ENCODE data around the gene MAD1L1.
"Not testable (repeated sequence)": the region's sequence is repeated elsewhere in the genome, so short reads cannot be mapped to it uniquely, and the experiment has no call there.

MAD1L1 gene

DNA sequence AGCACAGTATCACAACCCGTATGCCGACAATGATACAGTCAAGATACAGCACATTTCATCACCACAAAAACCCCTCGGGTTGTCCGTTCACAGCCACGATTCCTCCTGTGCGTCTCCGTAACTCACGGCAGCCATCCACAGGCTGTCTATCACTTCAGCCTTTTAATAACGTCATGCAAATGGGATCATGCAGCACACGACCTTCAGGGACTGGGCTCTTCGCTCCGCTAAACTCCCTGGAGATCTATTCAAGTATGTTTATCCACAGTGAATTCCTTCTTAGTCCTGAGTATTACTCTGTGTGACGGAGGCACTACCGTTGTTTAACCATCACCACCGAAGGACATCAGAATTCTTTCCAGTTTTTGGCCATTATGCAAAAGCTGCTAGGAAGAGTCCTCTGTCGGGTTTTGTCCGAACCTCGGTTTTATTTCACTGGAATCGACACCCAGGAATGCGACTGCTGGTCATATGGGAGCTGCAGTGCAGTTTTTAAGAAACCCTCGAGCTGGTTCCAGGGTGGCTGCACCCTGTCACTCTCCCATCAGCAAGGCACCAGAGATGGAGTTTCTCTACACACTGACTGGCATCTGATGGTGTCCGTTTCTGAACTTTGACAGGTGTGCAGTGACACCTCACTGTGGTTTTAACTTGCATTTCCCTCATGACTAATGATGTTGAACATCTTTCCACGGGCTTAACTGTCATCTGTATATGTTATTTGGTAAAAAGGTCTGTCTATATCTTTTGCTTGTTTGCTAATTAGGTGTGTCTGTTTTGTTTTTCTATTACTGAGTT is 193.6 kb downstream of the MAD1L1 start:
- DNase-seq, result no peak

DNA sequence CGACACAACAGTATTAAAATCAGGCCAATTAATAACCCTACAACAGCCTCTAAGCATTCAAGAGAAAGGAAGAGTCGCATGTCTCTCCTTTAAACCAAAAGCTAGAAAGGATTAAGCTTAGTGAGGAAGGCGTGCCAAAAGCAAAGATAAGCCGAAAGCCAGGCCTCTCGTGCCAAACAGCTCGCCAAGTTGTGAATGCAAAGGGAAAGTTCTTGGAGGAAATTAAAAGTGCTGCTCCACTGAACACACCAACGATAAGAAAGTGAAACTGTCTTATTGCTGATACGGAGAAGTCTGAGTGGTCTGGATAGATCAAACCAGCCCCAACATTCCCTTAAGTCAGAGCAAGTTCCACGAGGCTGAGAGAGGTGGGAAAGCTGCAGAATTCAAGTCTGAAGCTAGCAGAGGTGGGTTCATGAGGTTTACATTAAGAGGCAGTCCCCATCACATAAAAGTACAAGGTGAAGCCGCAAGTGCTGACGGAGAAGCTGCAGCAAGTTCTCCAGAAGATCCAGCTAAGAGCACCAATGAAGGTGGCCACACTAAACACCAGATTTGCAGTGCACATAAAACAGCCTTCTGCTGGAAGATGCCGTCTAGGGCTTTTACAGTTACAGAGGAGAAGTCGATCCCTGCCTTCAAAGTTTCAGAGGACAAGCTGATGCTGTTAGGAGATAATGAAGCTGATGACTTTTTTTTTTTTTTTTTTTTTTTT is 194.8 kb downstream of the MAD1L1 start:
- peak in 1 of 2 donors; percentile 49 for DNase-seq

DNA sequence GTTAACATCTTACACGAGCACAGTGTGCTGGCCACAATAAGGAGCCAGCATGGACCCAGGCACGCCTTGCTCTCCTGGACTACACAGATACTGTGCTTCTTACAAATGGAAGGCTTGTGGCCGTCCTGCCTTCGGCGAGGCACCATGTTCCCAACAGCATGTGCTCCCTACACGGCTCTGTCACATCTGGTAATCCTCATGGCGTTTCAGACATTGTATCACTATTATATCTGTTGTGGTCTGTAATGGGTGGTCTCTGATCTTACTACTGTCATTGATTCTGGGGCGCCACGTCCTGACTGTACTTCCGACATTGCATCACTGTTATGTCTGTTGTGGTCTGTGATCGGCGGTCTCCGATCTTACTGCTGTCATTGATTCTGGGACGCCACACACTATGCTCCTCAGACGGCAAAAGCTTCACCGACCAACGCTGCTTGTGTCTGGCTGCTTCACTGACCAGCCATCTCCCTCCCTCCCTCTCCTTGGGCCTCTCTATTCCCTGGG is 195.4 kb downstream of the MAD1L1 start:
- DNase-seq, result no peak

DNA sequence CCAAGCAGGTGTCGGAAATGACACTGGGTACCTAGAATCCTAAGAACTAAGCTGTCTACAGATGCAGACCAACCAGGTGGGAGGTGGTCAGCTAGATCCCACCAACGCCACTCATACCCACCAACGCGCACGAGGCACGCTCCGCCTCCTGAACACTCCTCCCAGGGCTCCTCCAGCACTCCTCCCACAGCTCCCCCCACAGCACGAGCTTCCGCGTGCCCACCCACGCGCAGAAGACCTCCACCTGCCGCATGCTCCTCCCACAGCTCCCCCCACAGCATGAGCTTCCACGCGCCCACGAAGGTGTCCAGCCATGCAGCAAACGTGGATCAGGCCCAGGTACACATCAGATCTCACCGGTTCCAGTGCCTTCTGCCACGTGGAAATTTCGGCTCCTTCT is 196.0 kb downstream of the MAD1L1 start:
- DNase-seq, result no peak

DNA sequence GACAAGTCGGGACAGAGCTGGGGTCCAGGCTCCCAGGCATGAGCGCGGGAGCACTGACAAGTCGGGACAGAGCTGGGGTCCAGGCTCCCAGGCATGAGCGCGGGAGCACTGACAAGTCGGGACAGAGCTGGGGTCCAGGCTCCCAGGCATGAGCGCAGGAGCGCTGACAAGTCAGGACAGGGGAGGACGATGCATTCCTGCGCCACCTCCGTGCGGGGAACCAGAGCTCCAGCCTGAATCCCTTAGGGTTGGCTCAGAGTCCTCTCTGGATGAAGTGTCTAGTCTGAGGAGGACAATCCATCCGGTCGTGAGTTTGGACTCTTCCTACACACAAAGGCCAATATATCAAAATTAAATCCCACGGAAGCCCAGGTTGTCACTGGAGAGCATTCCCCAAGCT is 196.5 kb downstream of the MAD1L1 start:
- not testable (repeated sequence) for DNase-seq

DNA sequence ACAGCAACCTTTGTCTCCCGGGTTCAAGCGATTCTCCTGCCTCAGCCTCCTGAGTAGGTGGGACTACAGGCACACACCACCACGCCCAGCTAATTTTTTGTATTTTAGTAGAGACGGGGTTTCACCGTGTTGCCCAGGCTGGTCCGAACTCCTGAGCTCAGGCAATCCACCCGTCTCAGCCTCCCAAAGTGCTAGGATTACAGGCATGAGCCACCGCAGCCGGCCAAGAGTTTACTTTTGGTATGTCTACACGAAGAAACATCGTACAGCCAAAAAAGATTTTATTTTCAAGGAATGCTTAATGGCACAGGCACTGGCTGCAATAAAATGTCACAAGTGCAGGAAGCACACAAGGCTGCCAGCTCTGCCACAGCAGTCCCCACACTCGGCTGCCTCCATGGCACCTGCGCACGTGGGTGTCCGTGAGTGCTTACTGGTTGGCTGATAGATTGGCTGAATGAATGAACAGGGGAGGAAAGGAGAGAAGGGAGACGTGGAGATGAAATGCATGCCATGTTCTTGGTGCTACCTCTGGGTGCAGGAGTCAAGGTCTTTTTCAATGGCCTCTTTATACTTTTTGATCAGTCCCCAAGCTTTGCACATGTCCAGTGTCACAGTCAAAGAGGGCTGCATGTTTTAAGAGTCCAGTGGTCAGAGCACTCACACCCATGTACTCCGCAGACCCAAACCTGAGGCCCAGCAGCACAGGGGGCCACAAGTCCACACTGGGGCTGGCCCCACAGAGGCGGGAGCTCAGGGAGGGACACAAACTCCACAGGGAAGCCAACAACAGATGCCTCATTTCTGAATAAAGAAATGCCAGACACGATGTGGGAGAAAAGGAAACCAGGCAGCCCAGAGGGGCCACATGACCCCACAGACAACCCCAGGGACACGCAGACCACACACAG is 198.2 kb downstream of the MAD1L1 start:
- no peak for DNase-seq

DNA sequence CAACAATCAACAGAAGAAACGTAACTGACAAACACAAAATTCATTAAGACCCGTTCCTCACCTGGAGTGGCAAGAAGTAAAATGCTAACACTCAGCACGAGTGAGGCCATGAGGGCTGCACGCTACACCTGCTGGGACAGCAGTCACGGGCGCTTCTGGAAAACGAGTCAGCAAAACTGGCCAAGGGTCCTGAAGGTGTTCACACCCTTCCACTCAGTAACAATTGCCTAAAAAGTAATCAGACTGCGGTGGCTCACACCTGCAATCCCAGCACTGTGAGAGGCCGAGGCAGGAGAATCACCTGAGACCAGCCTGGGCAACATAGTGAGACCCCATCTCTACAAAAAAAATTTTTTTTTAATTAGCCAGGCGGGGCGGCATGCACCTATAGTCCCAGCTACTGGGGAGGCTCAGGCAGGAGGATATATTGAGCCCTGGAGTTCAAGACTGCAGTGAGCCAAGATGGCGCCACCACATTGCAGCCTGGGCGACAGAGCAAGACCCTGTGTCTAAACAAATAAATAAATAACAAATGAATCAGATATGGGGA is 199.1 kb downstream of the MAD1L1 start:
- DNase-seq, result no peak

DNA sequence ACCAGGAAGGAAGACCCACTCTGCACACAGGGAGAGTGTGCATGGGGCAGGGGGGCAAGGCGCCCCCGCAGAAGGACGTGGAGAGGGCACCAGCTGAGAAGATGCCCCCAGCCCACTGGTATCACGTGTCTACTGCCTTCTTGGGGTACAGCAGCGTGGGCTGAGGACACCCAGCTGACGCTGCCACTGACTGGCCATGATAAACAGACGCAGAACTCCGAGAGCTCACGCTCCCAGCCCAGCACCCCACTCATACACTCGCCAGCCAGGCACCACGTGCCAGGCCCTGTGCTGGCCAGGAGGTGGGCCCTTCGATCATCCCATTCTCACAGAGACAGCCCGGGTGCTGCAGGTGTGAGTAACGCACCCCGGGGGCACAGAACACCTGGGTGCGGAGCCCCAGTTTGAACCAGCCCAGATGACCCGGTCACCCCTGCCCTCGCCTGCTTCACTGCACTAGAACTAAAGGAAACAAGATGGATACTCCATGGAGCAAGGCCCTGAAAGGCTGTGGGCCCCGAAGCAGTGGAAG is 199.8 kb downstream of the MAD1L1 start:
- DNase-seq, result no peak

DNA sequence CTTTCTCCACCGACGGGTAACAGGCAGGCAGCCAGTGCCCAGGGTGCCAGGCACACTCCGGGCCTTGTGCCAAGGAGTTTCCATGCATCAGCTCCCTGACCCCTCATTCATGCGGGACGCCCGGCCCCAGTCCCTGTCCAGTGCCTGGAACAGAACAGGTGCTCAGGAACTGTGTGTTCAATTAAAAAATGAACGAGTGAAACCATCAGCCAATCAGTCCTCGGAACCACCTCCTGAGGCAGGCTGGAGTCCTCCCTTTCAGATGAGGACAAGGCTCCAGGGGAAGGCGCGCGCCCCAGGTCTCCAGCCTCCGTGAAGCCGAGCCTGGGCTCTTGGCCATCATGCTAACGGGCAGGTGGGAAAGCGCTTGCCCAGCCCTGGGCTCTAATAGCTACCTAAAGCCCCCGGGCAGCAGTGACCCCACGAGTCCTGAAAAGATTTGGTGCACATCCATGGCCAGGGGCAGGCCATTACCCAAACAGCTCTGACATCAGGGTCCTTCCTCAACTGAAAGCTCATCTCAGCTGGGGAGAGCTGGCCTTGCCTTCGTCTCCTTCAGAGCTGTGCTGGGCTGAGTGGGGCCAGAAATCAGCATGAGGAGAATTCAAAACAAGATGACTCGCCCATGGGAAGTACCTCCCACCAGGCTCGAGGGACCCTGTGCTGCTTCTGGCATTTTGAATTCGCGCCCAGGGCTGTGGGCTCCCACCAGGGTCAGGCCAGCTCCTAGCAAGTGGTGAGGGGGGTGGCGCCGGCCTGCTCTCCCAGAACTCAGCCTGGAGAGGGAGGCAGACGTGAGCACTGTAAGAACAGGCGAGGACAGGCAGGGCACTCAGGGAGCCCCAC is 200.5 kb downstream of the MAD1L1 start:
- DNase-seq, result peak in 1 of 2 donors; percentile 44

DNA sequence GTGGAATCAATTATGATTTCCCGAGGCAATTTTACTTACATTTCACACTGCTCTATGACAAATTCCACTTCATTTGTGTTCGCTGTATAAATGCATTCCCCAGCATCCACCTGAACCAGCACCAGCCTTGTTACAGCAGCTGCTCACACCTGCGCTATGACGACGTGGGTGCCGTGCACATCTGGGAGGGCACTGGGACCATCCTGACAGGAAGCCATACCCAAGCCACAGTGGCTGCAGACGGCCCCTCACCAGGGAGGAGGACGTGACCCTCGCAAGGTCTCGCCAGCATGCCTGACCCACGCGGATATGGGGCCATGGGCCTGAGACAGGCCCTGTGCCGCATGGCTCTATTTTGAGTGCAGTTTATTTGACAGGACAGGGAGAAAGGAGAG is 201.3 kb downstream of the MAD1L1 start:
- no peak for DNase-seq

DNA sequence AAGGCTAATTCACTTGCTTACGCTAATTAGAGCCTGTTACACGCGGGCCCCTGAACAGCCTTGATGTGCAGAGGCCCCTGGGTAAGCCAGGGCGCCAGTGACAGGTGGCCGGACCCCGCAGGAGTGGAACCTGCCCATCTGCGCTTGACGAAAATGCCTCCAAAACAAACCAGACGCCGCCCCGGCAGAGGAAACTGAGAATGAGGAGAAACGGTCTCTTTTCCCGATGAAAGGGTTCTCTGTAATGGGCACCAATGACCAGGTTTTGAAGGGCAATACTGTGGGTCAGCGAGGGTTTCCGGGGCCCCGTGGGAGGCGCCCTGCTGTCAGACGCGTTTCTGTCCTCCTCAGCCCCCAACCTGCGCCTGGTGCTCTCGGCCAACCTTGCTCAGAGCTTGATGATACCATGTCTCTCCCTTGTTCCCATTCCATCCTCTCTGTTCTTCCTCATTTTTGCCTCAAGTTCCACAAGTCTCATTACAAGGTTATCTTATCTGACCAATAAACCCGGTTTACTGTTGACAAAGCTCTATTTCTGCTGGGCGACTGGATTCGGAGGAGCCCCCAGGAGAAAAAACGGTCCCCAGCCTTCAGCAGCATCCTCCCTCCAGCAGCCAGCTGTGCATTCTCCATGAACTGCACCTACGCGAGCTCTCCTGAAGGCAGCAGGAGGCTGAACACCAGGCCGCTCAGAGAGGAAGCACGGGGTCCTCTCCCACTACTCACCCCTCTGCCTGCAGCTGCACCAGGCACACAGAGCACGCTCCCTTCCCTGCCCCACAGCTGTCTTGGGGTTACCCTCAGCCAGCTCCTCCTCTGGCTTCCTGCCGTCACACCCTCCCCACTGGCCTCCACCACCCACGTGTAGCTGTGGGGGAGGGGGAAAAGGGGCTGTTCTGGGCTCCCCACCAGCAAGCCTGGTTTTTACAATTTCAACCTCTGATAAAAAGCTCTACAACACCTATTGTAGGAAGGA is 202.0 kb downstream of the MAD1L1 start:
- DNase-seq, result peak in 1 of 2 donors; percentile 22

DNA sequence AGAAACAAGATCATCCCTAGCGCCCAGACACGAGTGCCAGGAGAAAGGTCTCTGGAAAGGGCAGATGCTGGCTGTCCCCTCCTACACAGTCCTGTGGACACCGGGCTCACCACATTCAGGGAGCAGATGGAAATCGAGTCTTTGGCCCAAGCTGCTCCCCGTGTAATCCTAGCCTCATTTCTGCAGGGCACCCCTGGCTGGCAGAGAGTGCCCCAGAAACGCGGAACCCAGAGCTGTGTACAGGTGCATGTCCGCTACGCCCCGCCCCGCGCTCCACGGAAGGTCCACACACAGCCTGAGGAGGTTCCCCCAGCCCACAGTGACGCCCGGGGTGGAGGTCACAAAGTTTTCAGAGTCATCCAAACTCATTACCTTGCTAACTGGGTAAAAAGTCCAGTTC is 202.8 kb downstream of the MAD1L1 start:
- no peak for DNase-seq

DNA sequence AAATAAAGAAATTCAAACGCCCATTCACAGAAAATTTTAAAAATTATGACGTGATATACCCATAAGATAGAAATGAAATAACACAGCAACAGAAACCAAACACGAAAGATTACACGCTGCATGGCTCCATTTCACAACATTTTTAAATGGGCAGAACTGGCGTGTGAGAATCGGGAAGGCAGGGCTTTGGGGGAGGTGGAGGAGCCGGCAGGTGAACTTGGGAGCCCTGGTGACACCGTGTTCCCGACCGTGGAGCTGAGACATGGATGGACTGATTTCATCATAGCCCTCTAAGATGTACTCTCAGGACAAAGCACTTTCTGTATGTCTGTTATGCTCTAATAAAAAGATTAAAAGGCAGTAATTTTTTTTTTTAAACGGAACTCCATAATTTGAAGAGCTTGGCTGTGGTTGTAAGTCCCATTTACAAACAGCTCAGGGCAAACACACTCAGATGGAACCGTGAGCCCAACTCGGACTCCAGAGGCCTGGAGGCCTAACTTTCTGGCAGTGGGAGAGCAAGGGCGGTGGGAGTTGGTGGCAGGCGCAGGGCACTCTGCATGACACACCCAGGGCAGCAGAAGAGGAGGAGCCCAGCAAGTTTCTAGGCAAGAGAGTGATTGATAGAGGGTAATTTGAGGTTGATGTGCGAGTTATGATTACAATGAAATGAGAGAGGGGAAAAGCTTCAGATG is 203.4 kb downstream of the MAD1L1 start:
- no peak for DNase-seq

DNA sequence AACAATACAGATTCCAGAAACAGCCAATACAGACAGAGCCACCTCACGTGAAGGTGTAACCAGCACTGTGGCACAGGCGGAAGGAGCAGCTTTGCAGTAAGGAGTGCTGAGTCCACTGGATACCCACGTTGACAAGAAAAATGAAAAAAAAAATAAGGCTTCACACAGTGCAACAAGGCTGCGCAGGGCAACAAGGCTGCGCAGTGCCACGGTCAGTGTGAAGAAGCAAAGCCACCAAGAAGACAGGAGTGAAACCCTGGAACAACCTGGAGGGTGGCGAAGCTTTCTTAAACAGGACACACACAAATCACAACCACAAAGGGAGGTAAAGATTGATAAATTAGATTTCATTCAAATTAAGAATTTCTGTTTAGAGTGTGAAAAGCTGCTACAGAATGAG is 204.0 kb downstream of the MAD1L1 start:
- DNase-seq, result no peak

DNA sequence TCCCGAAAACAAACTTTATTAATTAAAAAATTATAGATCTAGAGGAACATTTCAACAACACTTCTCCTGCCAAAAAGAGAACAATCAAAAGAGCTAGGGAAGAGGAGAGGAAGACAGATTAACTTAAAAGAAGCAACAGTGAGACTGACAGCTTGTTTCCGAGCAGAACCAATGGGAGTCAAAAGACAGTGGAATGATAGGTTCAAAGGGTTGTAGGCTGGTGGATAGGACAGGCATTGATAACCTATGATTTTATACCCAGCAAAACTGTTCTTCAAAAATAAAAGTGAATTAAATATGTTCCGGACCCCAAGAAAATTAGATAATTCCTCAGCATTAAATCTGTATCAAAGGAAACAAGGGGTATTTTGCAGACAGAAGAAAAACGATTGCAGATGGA is 207.6 kb downstream of the MAD1L1 start:
- no peak for DNase-seq

DNA sequence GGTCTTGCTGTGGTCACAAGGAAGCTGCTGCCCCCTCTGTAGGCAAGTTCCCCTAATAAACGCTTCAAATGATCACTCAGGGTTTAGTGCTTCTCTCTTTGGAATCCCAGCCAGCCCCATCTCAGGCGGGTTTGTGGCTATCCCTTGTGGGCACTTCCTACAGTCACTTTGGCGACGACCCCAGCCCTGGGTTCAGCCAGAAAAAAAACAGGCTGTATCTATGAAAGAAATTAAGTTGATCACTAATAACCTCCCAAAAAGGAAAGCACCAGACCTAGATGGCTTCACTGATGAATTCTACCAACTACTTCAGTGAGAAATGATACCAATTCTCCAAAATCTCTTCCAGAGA is 208.2 kb downstream of the MAD1L1 start:
- DNase-seq, result no peak

DNA sequence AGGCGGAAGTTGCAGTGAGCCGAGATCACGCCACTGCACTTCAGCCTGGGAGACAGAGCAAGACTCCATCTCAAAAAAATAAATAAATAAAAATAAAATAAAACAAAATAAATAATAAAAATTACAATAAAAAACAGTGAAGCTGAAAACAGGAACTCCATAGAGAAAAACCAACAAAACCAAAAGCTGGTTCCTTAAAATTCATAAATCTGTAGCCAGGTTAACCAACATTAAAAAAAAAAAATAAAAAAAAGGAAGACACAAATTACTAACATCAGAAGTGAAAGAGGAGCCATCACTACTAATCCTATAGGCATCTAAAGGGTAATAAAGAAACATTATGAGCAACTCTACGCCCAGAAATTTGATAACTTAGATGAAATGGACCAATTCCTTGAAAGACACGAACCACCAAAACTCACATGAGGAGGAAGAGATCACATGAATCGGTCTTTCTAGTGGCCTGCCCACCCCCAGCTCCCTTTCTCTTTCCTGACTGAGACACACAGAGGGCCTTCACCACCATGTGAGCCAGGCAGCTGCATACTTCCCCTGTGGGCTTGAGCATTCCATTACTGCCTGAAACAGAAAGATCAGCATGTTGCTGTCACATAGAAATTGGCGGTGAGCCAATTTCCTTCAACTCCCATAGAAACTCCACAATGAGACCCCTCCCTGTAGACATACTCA is 208.7 kb downstream of the MAD1L1 start:
- peak; percentile 4 to 63 for DNase-seq

DNA sequence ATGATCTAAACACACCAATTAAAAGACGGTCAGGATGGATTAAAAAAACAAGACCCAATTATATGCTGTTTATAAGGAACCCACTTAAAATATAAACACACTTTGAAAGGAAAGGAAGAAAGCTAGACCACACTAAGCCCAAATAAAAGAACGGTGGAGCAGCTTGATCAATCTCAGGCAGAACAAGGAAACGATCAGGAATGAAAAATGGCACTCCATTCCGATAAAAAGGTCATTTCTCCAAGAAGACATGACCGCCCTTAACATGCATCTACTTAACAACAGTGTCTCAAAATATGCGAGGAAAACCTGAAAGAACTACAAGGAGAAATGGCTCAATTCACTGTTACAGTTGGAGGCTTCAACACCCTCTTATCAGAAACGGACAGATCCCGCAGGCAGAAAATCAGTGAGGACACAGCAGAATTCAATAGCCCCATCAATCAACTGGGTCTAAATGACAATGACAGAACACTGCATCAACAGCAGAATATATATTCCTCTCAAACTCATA is 210.0 kb downstream of the MAD1L1 start:
- DNase-seq, result no peak

DNA sequence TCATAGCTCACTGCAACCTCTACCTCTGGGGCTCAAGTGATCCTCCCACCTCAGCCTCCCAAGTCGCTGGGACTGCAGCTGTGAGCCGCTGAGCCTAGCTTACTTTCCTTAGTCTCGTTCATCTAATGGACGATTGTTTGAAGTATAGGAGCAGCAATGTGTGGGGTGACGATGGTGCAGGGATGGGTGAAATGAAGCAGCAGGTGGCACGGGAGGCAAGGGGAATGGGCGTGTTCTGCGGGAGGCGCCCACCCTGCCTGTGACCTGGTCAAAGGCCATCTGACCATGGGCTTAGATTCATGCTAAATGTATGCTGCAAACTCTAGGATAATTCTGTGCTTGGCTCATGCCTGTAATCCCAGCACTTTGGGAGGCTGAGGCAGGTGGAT is 210.7 kb downstream of the MAD1L1 start:
- DNase-seq, result no peak
